H1 (cell line): ENCODE data around the gene TNNI3. TPM values are rescaled to one million over a fixed set of nuclear protein-coding genes. Genes with fewer than 3 reads are reported as not detected.

Experiments
- CTCF ChIA-PET: fragments of 300-600 bp; sonication (Branson Sonifier 250); formaldehyde crosslinking; loops from one replicate; lab custom pipeline; 2021; ENCODE audit not compliant: partially characterized antibody; lab: Charles Lee
- POLR2A ChIA-PET: fragments of 300-600 bp; sonication (Branson Sonifier 250); formaldehyde crosslinking; loops from one replicate; lab custom pipeline; 2021; ENCODE audit warnings: inconsistent platforms; ENCODE audit not compliant: partially characterized antibody; lab: Charles Lee
- DNase-seq, 2 experiments: peaks; one replicate each; pipeline versions ENCODE4 v3.0.0 to v3.0.0-alpha.2; 2010 to 2022; ENCODE audit warnings: low spot score in 2 of 2, low read depth in 1 of 2, mixed read lengths in 1 of 2
- FAIRE-seq: peaks from 2 replicates; lab custom pipeline; 2011; peaks lifted over from hg19 to GRCh38; lab: Jason Lieb, UNC
- H2AFZ ChIP-seq: 2 replicates; pipeline ENCODE4 v1.8.1; 2012; ENCODE audit warnings: low read length, inconsistent platforms
- H2AK5ac ChIP-seq: 2 replicates; pipeline ENCODE4 v1.6.1; 2013; ENCODE audit warnings: low read depth, low read length
- H2BK120ac ChIP-seq: replicated peaks from 2 replicates; pipeline ENCODE3; 2013; ENCODE audit warnings: low read depth, low read length, inconsistent platforms
- H2BK12ac ChIP-seq: 2 replicates; pipeline ENCODE4 v1.6.1; 2013; ENCODE audit warnings: low read depth, low read length
- H2BK15ac ChIP-seq: 2 replicates; pipeline ENCODE4 v1.6.1; 2013; ENCODE audit warnings: low read length
- H2BK20ac ChIP-seq: 2 replicates; pipeline ENCODE4 v1.6.1; 2013; ENCODE audit warnings: low read length
- H2BK5ac ChIP-seq: 2 replicates; pipeline ENCODE4 v1.6.1; 2013; ENCODE audit warnings: low read depth, low read length
- H3K14ac ChIP-seq: 2 replicates; pipeline ENCODE4 v1.6.1; 2013; ENCODE audit warnings: inconsistent platforms; ENCODE audit not compliant: insufficient read length
- H3K18ac ChIP-seq: 2 replicates; pipeline ENCODE4 v1.6.1; 2013; ENCODE audit warnings: low read length; ENCODE audit errors: extremely low read depth
- H3K23ac ChIP-seq: 2 replicates; pipeline ENCODE4 v1.6.1; 2013; ENCODE audit warnings: inconsistent platforms; ENCODE audit not compliant: insufficient read length
- H3K23me2 ChIP-seq: 2 replicates; pipeline ENCODE4 v1.6.1; 2013; ENCODE audit warnings: low read depth, low read length
- H3K27ac ChIP-seq: 2 replicates; pipeline ENCODE4 v1.6.1; 2011; ENCODE audit warnings: low read depth, low read length, inconsistent platforms
- H3K27me3 ChIP-seq, 4 experiments: replicated peaks in 1 of 4; 1 replicate in 1 of 4; 2 replicates in 3 of 4; pipeline versions ENCODE4 v1.6.1 to v1.8.1; 2011 to 2013; ENCODE audit warnings: low read length in 3 of 4, mild to moderate bottlenecking in 3 of 4, inconsistent platforms in 2 of 4, mixed read lengths in 2 of 4, moderate library complexity in 1 of 4; ENCODE audit not compliant: control insufficient read depth in 3 of 4, insufficient read depth in 3 of 4; ENCODE audit errors: extremely low read depth in 1 of 4
- H3K36me3 ChIP-seq, 4 experiments: 2 replicates each; pipeline versions ENCODE4 v1.6.1 to v1.8.1; 2011 to 2013; ENCODE audit warnings: mild to moderate bottlenecking in 4 of 4, low read length in 3 of 4, moderate library complexity in 2 of 4, control low read depth in 1 of 4, inconsistent platforms in 1 of 4; ENCODE audit not compliant: insufficient read depth in 4 of 4, control insufficient read depth in 2 of 4
- H3K4ac ChIP-seq: replicated peaks from 2 replicates; pipeline ENCODE3; 2013; ENCODE audit warnings: low read length, low read depth, mixed read lengths, inconsistent platforms; ENCODE audit not compliant: insufficient read length
- H3K4me1 ChIP-seq, 4 experiments: replicated peaks in 1 of 4; 1 replicate in 1 of 4; 2 replicates in 3 of 4; pipeline versions ENCODE4 v1.6.1 to v1.8.1; 2011 to 2013; ENCODE audit warnings: low read length in 3 of 4, inconsistent platforms in 2 of 4, mixed read lengths in 1 of 4; ENCODE audit not compliant: insufficient read depth in 4 of 4, control insufficient read depth in 3 of 4
- H3K4me2 ChIP-seq, 2 experiments: 2 replicates each; pipeline versions ENCODE4 v1.6.1 to v1.8.1; 2011 to 2013; ENCODE audit warnings: low read depth in 2 of 2, low read length in 2 of 2, control low read depth in 1 of 2, inconsistent platforms in 1 of 2, mild to moderate bottlenecking in 1 of 2; ENCODE audit not compliant: insufficient read depth in 1 of 2
- H3K4me3 ChIP-seq, 4 experiments: fragments of 200-600, 300-600 bp in 1 of 4; sonication (generic), shearing (Covaris generic), sonication (Bioruptor Twin) in 1 of 4; 2 replicates each; pipeline versions ENCODE4 v1.5.1 to v1.8.1; 2011 to 2016; ENCODE audit warnings: low read length in 4 of 4, low read depth in 3 of 4, control low read depth in 2 of 4, inconsistent platforms in 2 of 4, mild to moderate bottlenecking in 2 of 4, mixed read lengths in 1 of 4, moderate library complexity in 1 of 4; ENCODE audit not compliant: insufficient read depth in 2 of 4; ENCODE audit errors: extremely low read depth in 1 of 4
- H3K56ac ChIP-seq: replicated peaks from 2 replicates; pipeline ENCODE3; 2013; ENCODE audit warnings: low read depth, mild to moderate bottlenecking, mixed read lengths, low read length, inconsistent platforms; ENCODE audit not compliant: insufficient read length
- H3K79me1 ChIP-seq: 2 replicates; pipeline ENCODE4 v1.6.1; 2013; ENCODE audit warnings: low read depth, low read length, control low read depth
- H3K79me2 ChIP-seq, 2 experiments: 2 replicates each; pipeline versions ENCODE4 v1.6.1 to v1.8.1; 2012 to 2013; ENCODE audit warnings: low read length in 2 of 2, mild to moderate bottlenecking in 2 of 2, inconsistent platforms in 1 of 2; ENCODE audit not compliant: insufficient read depth in 2 of 2, control insufficient read depth in 1 of 2
- H3K9ac ChIP-seq, 4 experiments: replicated peaks in 1 of 4; 1 replicate in 1 of 4; 2 replicates in 3 of 4; pipeline versions ENCODE4 v1.6.1 to v1.8.1; 2011 to 2013; ENCODE audit warnings: low read depth in 3 of 4, low read length in 3 of 4, control low read depth in 2 of 4, mild to moderate bottlenecking in 2 of 4, moderate library complexity in 2 of 4, inconsistent platforms in 1 of 4; ENCODE audit errors: extremely low read depth in 1 of 4
- H3K9me3 ChIP-seq, 2 experiments: 2 replicates each; pipeline versions ENCODE4 v1.6.1 to v1.8.1; 2012 to 2013; ENCODE audit warnings: mild to moderate bottlenecking in 2 of 2, moderate library complexity in 2 of 2, control low read depth in 1 of 2, inconsistent platforms in 1 of 2, low read depth in 1 of 2, low read length in 1 of 2, mixed read lengths in 1 of 2; ENCODE audit not compliant: insufficient read depth in 2 of 2
- H4K20me1 ChIP-seq, 2 experiments: replicated peaks in 1 of 2; 2 replicates each; pipeline versions ENCODE3 to v1.8.1; 2011 to 2013; ENCODE audit warnings: inconsistent platforms in 2 of 2, low read length in 2 of 2, mild to moderate bottlenecking in 1 of 2; ENCODE audit not compliant: insufficient read depth in 2 of 2, control insufficient read depth in 1 of 2
- H4K5ac ChIP-seq: 2 replicates; pipeline ENCODE4 v1.6.1; 2013; ENCODE audit warnings: low read length, low read depth, mixed read lengths, inconsistent platforms; ENCODE audit not compliant: insufficient read length
- H4K8ac ChIP-seq: 2 replicates; pipeline ENCODE4 v1.8.0; 2013; ENCODE audit warnings: mild to moderate bottlenecking, moderate library complexity, low read length, inconsistent platforms; ENCODE audit not compliant: insufficient read depth; ENCODE audit errors: extremely low read depth
- H4K91ac ChIP-seq: replicated peaks from 2 replicates; pipeline ENCODE3; 2013; ENCODE audit warnings: low read length, mixed read lengths, inconsistent platforms; ENCODE audit not compliant: insufficient read length
- E2F6 ChIP-seq: IDR thresholded peaks from 2 replicates; pipeline ENCODE4 v1.6.1; 2012; ENCODE audit warnings: inconsistent platforms
- EP300 ChIP-seq, 2 experiments: IDR thresholded peaks; 1 replicate in 1 of 2; 2 replicates in 1 of 2; pipeline ENCODE4 v1.6.1; 2011 to 2012; ENCODE audit warnings: low read depth in 2 of 2, low read length in 2 of 2, mild to moderate bottlenecking in 2 of 2, borderline replicate concordance in 1 of 2, inconsistent platforms in 1 of 2, moderate library complexity in 1 of 2
- EZH2 ChIP-seq: fragments of 200-600 bp; sonication (generic); IDR thresholded peaks from 2 replicates; pipeline ENCODE4 v1.7.1; 2012; ENCODE audit warnings: low read depth, mild to moderate bottlenecking, moderate library complexity, low read length, inconsistent platforms; ENCODE audit not compliant: severe bottlenecking
- HDAC2 ChIP-seq, 2 experiments: fragments of 300-600 bp in 1 of 2; sonication (generic) in 1 of 2; IDR thresholded peaks; 2 replicates each; pipeline ENCODE4 v1.6.1; 2011 to 2012; ENCODE audit warnings: low read depth in 2 of 2, low read length in 2 of 2, mild to moderate bottlenecking in 2 of 2, moderate library complexity in 2 of 2, borderline replicate concordance in 1 of 2, inconsistent platforms in 1 of 2
- KDM1A ChIP-seq: fragments of 200-600, 300-600 bp; sonication (generic); IDR thresholded peaks from 2 replicates; pipeline ENCODE4 v1.7.1; 2016; ENCODE audit warnings: mild to moderate bottlenecking, low read length, borderline replicate concordance
- KDM5A ChIP-seq: fragments of 200-600 bp; IDR thresholded peaks from 2 replicates; pipeline ENCODE4 v1.7.1; 2012; ENCODE audit warnings: mild to moderate bottlenecking, low read length, inconsistent platforms, mixed read lengths
- SUZ12 ChIP-seq: fragments of 200-600 bp; sonication (generic); IDR thresholded peaks from 2 replicates; pipeline ENCODE4 v1.6.1; 2012; ENCODE audit warnings: mild to moderate bottlenecking, inconsistent platforms, low read length, moderate library complexity, mixed read lengths
- WGBS, 2 experiments: shearing (Covaris generic) in 1 of 2; methylation state at CpG; one replicate each; pipeline versions ENCODE4 v1.1.6 to v1.1.7; 2013 to 2015; ENCODE audit warnings: low lambda C conversion rate in 2 of 2, mixed read lengths in 2 of 2, inconsistent platforms in 1 of 2, low coverage in 1 of 2, missing lambda C conversion rate in 1 of 2; ENCODE audit not compliant: insufficient replicate concordance in 2 of 2, insufficient coverage in 1 of 2, insufficient read length in 1 of 2; ENCODE audit errors: extremely low coverage in 1 of 2, missing lambda C conversion rate in 1 of 2; 5-methylcytosine and 5-hydroxymethylcytosine counted together
- polyA plus RNA-seq, 7 experiments: library from polyadenylated mRNA; depleted of rRNA in 3 of 7; stranded (reverse) in 5 of 7; unstranded in 2 of 7; fragments of >200 nt in 5 of 7; fragments of 200-250 nt in 2 of 7; gene quantifications; 1 replicate in 5 of 7; 2 replicates in 1 of 7; 4 replicates in 1 of 7; pipeline versions ENCODE4 v1.2.1 to v1.2.3, GENCODE V29; 2011 to 2013; ENCODE audit warnings: missing spikeins in 2 of 7, mixed read lengths in 2 of 7
- total RNA-seq: library from RNA; stranded (reverse); fragmentation: NEBNext Ultra II Directional; extraction: Animal tissue kit (Norgen Biotek cat#: 25700); gene quantifications from 2 replicates; pipeline ENCODE4 v1.2.1, GENCODE V29; 2021

TNNI3 gene
- total and polyA plus RNA-seq, 2 of the 8 experiments (the other 6 are each of a cell fraction or from before 2014, with no cell fraction given), result 16.9 to 56.0 TPM

GRCh38 chr19:55133639-55134444, 23.7 kb downstream of the TNNI3 start:
- Histone ChIP-seq H3K4ac (no peak overlapping the region), H2BK15ac (no peak overlapping the region), H3K23ac (no peak overlapping the region), H3K56ac (no peak overlapping the region), H2AK5ac (0 out of 2 replicates have a peak overlapping the region, but pooled peaks have one; percentile 65), H3K36me3 (peaks cover 0 to 23% (median 4%) of the 10 kb centered on the region in 4 experiments; a peak in 4 of 8 replicates), H4K8ac (no peak overlapping the region), H3K23me2 (no peaks in the 10 kb centered on the region), H3K4me2 (no peak overlapping the region), H3K4me3 (no peak overlapping the region), H4K5ac (no peak overlapping the region), H3K18ac (no peak overlapping the region), H2AFZ (no peak overlapping the region), H2BK120ac (no peak overlapping the region), H4K20me1 (no peaks in the 10 kb centered on the region), H2BK12ac (0 out of 2 replicates have a peak overlapping the region, but pooled peaks have one; percentile 63), H2BK5ac (peak overlapping the region; percentile 81; the same call in 1 of the 2 replicates), H2BK20ac (no peak overlapping the region), H3K79me2 (no peaks in the 10 kb centered on the region), H3K4me1 (peaks cover 0 to 2% (median 0%) of the 10 kb centered on the region in 4 experiments; a peak in 1 of 7 replicates), H3K27me3 (no peaks in the 10 kb centered on the region)
- WGBS, 2 experiments, result 92% methylated on average over 22 of the region's 25 CpGs; no CpG with 5 or more reads in 1 of the 2 experiments
- ChIA-PET CTCF (interaction anchor here (0.8 to 3.3 kb wide), 8 partner anchors 13 to 252 kb away, joined by 3 to 17 read pairs (median 6); partner anchors contain the start of gene PPP1R12C), POLR2A (interaction anchor here (0.6 to 2.7 kb wide), 9 partner anchors 8 to 146 kb away, joined by 3 to 14 read pairs (median 4); partner anchors contain the start of genes HSPBP1 and TNNT1)
- DNase-seq, result no peak
- no peak for TF ChIP-seq EP300 (IDR thresholded peaks at IDR 0.05; ENCODE audit: borderline replicate concordance in 1 of 2, low read depth in 2 of 2, low read length in 2 of 2)
- TF ChIP-seq SUZ12, result no peak
- no peak for TF ChIP-seq E2F6
- TF ChIP-seq KDM5A, result no peak
- no peak for TF ChIP-seq EZH2
- TF ChIP-seq HDAC2 (IDR thresholded peaks at IDR 0.05; ENCODE audit: borderline replicate concordance in 1 of 2, low read depth in 2 of 2, low read length in 2 of 2), result no peak
- TF ChIP-seq KDM1A, result peak; percentile 50; the same call in 1 of the 2 replicates
- TF ChIP-seq, all 59 proteins: peak for 1
- Histone ChIP-seq H3K14ac (no peak overlapping the region), H3K9ac (no peak overlapping the region), H3K27ac (0 out of 2 replicates have a peak overlapping the region, but pooled peaks have one; percentile 15), H4K91ac (peak overlapping the region; percentile 60), H3K79me1 (no peaks in the 10 kb centered on the region), H3K9me3 (no peaks in the 10 kb centered on the region)
- FAIRE-seq, result no peak
